Epithelial cell of esophagus (primary cell): ENCODE data around the gene OPRL1.

ENCODE experiments used
- DNase-seq: peaks from one replicate; pipeline ENCODE4 v3.0.0; 2010; ENCODE audit warnings: low read depth
- H3K4me3 ChIP-seq: 2 replicates; pipeline ENCODE4 v1.5.1; 2011; ENCODE audit warnings: mild to moderate bottlenecking, low read length, control low read depth
- CTCF ChIP-seq: IDR thresholded peaks from 2 replicates; pipeline ENCODE4 v1.5.1; 2011; ENCODE audit warnings: low read depth, mild to moderate bottlenecking, low read length, control low read depth, inconsistent platforms; ENCODE audit not compliant: insufficient read depth; ENCODE audit errors: missing control alignments

OPRL1 gene

DNA sequence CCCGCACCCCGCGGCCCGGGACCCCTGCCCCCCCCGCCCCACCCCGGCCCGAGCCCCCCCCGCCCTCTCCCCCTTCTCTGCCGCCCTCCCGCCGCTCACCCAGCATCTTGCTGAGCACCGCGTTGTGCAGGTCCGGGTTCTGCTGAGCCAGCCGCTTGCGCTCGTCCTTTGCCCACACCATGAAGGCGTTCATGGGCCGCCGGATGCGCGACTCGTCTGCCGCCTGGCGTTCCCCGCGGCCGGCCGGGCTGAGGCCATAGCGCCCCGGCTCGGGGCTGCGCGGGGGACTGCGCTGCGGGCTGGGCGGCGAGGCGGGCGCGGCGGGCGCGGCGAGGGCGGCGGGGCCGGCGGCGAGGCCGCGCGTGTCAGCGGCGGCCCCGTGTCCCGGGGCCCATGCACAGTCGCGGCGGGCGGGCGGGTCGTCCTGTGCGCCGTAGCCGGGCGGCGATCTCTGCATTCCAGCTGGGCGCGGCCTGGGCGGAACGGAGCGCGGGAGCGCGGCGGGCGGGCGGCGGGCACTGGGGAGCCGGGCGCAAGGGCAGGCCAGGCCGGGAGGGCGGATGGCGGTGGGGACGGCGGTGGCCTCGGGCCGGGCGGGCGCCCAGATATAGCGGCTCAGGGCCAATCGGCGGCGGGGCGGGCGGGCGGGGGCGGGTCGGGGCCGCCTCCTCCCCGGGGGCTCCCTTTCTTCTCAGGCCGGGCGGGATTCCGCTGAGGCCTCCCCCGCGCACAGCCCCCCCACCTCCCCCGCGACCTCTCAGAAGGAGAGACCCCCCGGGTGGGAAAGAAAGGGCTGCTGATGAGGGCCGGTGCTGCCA lies 30.6 kb upstream of the OPRL1 start, which contains the start of gene SOX18:
Gene SOX18 (minus strand): TSS at position 580 of the 818 bp plus-strand sequence. CDS start 123 bp downstream, at position 457.
- no peak within 1 kb of the TSS for H3K4me3 ChIP-seq
- TF ChIP-seq CTCF, result no peak
- peak; percentile 53 for DNase-seq

- no peak for DNase-seq
- no peak for TF ChIP-seq CTCF
Measured at GRCh38 chr20:64049878-64050260, 30.0 kb upstream of the OPRL1 start.

GRCh38 chr20:64050261-64051032 lies 29.4 kb upstream of the OPRL1 start:
- DNase-seq, result no peak

More at GRCh38 chr20:64049878-64050260, 30.0 kb upstream of the OPRL1 start:
- no peak overlapping the region for H3K4me3 ChIP-seq

GRCh38 chr20:64051033-64051452 lies 28.8 kb upstream of the OPRL1 start:
- no peak overlapping the region for H3K4me3 ChIP-seq
- DNase-seq, result no peak
- TF ChIP-seq CTCF, result no peak

More at GRCh38 chr20:64050261-64051032, 29.4 kb upstream of the OPRL1 start:
- TF ChIP-seq CTCF, result no peak
- no peak overlapping the region for H3K4me3 ChIP-seq

GRCh38 chr20:64051561-64052325 lies 28.1 kb upstream of the OPRL1 start:
- TF ChIP-seq CTCF, result no peak

DNA sequence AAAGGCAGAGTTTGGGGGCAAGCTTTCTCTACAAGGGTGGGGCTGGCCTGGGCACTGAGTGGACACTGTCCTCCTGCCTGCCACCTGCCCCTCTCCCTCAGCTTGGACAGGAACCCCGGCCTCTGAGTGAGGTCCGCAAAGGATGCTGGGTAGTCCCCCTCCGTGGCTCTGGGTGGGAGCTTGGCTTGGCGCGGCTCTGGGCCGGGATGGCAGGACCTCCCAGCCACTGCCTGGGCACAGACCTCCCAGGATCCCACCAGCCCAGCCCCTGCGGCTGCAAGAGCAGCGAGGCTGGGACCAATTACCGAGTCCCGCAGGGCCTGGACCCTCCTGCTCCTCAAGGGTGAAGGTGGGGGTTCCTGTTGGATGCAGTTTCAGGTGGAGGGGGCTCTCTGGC lies 27.6 kb upstream of the OPRL1 start:
- DNase-seq, result no peak
- no peak overlapping the region for H3K4me3 ChIP-seq
- no peak for TF ChIP-seq CTCF

More at GRCh38 chr20:64051561-64052325, 28.1 kb upstream of the OPRL1 start:
- DNase-seq, result no peak
- no peak overlapping the region for H3K4me3 ChIP-seq
